ENCODE measurements around the gene PHKG1. TPM values are rescaled to one million over a fixed set of nuclear protein-coding genes. Genes with fewer than 3 reads are reported as not detected.
"Not testable (repeated sequence)": the region's sequence is repeated elsewhere in the genome, so short reads cannot be mapped to it uniquely, and the experiment has no call there.

The PHKG1 gene
- total and polyA plus RNA-seq, 11 donors: 2.4 to 150 (median 19.7) TPM

- Histone ChIP-seq H3K27me3 (no peaks in the 10 kb centered on the region), H3K27ac (no peak overlapping the region), H3K4me3 (no peak overlapping the region), H3K36me3 (peaks cover 0 to 57% (median 56%) of the 10 kb centered on the region in 9 donors), H3K9me3 (no peaks in the 10 kb centered on the region), H3K4me1 (peaks cover 7 to 39% (median 24%) of the 10 kb centered on the region in 12 donors)
- TF ChIP-seq POLR2A (IDR thresholded peaks at IDR 0.05): no peak
- TF ChIP-seq CTCF (IDR thresholded peaks at IDR 0.05): no peak
- no peak for ATAC-seq
- intact Hi-C loops (cut with DNase I): loop anchor here in 3 of 10 donors (5.0 kb wide), 3 partner anchors 51 to 76 kb away; partner anchors contain the start of gene CHCHD2 (in 1 of the 3)
- DNase-seq: no peak
- WGBS, 4 donors: 84 to 89% (median 86%) methylated on average over 9 of the region's 9 CpGs
Measured at GRCh38 chr7:56053379-56053778, 39.4 kb downstream of the PHKG1 start.

GRCh38 chr7:56051339-56052191 is 41.2 kb downstream of the PHKG1 start, which contains the start of the genes CCT6A and PSPH:
Gene CCT6A, plus strand, starts transcription at chr7:56051765. Its CDS starts 84 bp downstream, at chr7:56051849.
Gene PSPH, minus strand, starts transcription at chr7:56051444. Its CDS starts 30,232 bp downstream, at chr7:56021212.
- H3K4me3 ChIP-seq: peak within 1 kb of the TSS; percentile 50 to 96 (median 82)
- no peaks in the 10 kb centered on the region for H3K9me3 ChIP-seq

GRCh38 chr7:56051053-56051338 is 41.8 kb downstream of the PHKG1 start:
- Histone ChIP-seq H3K9me3 (no peaks in the 10 kb centered on the region), H3K36me3 (peaks cover 0 to 33% (median 33%) of the 10 kb centered on the region in 9 donors), H3K27ac (peak overlapping the region; percentile 58 to 96 (median 92)), H3K27me3 (no peaks in the 10 kb centered on the region), H3K4me1 (peaks cover 7 to 47% (median 27%) of the 10 kb centered on the region in 12 donors), H3K4me3 (peak overlapping the region; percentile 50 to 96 (median 76))
- 0 to 3% (median 1%) methylated on average over 9 of the region's 9 CpGs for WGBS, 4 donors
- TF ChIP-seq CTCF (IDR thresholded peaks at IDR 0.05) (no peak), POLR2A (IDR thresholded peaks at IDR 0.05) (no peak)
- DNase-seq (no peak), ATAC-seq (no peak)
- intact Hi-C loops (cut with DNase I): loop anchor here in 3 of 10 donors (1.0 to 5.0 kb wide), 5 partner anchors 13 to 86 kb away; partner anchors contain the start of genes CHCHD2 (in 1 of the 3), NIPSNAP2 (in 1 of the 3) and SUMF2 (in 1 of the 3)

More at GRCh38 chr7:56051339-56052191, 41.2 kb downstream of the PHKG1 start, which contains the start of the genes CCT6A and PSPH:
- Histone ChIP-seq H3K27ac (peak within 1 kb of the TSS; percentile 80 to 96 (median 92)), H3K4me1 (peaks cover 7 to 45% (median 26%) of the 10 kb centered on the region in 12 donors), H3K36me3 (peaks cover 0 to 39% (median 38%) of the 10 kb centered on the region in 9 donors), H3K27me3 (no peaks in the 10 kb centered on the region)
- TF ChIP-seq POLR2A (IDR thresholded peaks at IDR 0.05) (peak; percentile 23 to 81), CTCF (IDR thresholded peaks at IDR 0.05) (no peak)
- intact Hi-C loops (cut with DNase I): loop anchor here in 3 of 10 donors (1.0 to 5.0 kb wide), 5 partner anchors 13 to 87 kb away; partner anchors contain the start of genes CHCHD2 (in 1 of the 3), NIPSNAP2 (in 1 of the 3) and SUMF2 (in 1 of the 3)
- ATAC-seq: peak; percentile 98 to 100 (median 100)
- 0 to 1% (median 1%) methylated on average over 49 to 97 of the region's 97 CpGs for WGBS, 4 donors
- DNase-seq: peak; percentile 98 to 99 (median 99)

- Histone ChIP-seq H3K4me1 (peaks cover 7 to 45% (median 27%) of the 10 kb centered on the region in 12 donors), H3K36me3 (peaks cover 0 to 11% (median 10%) of the 10 kb centered on the region in 9 donors), H3K27ac (peak overlapping the region in 3 of 12 donors; percentile 46 to 66 (median 50))
- peak in 3 of 5 donors; percentile 37 to 41 (median 38) for DNase-seq
- H3K4me3 ChIP-seq; intact Hi-C loops (cut with DNase I); H3K9me3 ChIP-seq; ATAC-seq; H3K27me3 ChIP-seq: not testable (repeated sequence)
- 35 to 50% (median 42%) methylated on average over 8 of the region's 8 CpGs for WGBS, 4 donors
Measured at GRCh38 chr7:56048763-56049162, 44.0 kb downstream of the PHKG1 start.
